Measurements from ENCODE around the gene AGPAT4.
"Not testable (repeated sequence)": the region's sequence is repeated elsewhere in the genome, so short reads cannot be mapped to it uniquely, and the experiment has no call there.

Gene AGPAT4

DNA sequence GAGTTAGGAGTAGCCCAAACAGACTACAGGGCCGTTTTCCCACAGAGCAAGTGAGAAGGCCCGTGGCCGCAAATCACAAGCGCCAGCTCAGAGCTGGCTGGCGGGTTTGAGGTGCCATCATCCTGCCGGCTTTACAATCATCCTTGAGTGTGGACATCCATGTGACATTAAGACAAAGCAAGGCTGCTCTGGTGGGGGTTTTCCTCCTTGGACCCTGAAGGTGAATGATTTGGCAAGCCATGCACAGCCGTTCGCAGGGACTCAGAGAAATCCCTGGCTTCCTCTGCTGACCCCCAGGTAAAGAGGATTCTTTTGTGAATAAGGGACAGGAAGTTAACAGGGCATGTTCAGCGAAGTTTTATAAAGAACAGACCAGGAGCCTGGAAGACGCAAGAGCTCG is 137.2 kb downstream of the AGPAT4 start:
- no peak for DNase-seq

DNA sequence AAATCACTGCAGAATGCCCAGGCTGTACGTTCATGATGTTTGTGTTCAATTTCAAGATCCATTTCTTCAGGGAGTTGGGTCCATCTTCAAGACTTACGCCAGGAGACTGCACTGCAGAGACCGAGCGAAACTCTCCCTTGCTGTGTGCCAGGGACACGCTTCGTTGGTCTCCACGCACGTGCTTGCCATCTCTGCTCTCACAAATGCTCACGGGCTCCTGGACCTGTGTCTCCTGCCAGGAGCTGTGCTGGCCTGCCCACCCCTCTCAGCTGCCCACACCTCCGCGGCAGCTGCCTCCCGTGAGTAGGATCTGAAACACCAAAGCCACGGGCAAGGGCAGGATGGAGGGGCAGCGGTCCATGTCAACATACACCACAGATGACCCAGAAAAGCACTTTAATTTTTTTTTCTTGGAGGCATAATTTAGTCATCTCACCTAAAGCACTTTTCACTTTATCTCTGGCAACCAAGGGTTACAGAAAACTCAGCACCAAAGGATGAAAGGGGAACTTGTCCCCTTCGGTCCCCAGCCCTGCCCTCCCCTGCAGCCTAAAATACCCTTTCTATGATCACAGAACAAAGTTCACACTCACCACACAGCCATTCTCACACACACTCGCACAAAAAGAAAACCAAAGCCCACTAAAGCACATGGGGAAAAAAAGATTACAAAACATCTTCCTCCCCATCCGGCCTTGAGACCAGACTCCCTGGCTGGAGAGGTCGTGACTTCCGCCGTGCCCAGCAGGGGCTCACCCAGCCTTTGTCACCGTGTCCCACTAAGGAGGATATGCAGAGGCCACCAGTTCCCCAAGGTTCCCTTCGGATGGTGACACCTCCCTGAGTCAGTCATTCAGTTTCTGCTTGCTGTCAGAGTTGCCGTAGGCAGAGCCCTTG is 137.9 kb downstream of the AGPAT4 start:
- DNase-seq = no peak

DNA sequence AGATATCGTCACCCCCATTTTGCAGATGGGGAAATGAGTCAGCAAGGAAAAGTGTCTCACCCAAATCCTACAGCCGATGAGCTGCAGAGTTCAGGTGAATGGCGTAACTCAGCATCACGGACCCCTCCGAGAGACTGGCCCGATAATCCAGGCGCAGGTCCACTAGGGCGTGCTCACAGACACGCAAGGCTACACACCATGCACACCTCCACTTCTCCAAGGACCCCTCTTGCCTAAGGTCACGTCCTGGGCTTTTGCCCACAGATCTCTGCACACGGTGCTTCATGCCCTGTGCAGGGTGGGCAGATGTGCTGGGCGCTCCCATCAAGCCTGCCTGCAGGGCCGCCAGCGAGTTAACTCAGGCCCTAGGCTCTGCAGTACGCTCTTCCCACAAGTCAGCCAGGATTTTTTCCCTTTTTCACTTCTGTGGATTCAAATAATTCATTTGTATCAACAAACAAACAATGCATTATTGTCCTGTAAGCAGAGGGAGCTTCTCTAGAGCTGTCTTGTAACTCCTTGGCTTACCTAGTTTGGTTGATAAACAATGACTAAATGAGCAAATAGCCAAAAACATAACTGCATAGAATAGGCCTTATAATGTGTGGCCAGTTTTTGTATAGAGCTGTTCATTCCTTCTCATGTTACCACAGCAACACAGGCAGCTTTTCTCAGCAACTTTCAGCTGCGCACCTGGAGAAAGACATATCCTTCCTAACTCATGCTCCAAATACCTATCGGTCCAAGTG is 139.1 kb downstream of the AGPAT4 start:
- no peak for DNase-seq

DNA sequence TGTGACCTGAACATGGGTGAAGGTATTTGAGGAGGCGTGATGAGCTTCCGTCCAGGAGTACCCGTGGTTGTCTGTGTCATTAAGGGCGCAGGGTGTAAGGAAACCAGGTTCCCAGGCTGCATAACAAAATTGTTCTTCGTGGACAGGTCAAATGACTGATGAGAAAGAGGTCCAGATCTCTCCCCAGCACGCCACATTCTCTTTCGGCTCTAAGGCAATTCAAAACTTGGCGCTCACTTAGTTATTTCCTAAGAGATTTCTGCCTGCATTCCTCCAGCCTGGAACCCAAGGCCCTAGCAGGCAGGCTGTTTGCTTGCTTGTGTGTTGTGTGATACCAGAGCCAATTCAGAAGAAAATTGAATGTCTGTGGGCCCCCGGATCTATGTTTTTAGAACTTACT is 139.9 kb downstream of the AGPAT4 start:
- no peak for DNase-seq

DNA sequence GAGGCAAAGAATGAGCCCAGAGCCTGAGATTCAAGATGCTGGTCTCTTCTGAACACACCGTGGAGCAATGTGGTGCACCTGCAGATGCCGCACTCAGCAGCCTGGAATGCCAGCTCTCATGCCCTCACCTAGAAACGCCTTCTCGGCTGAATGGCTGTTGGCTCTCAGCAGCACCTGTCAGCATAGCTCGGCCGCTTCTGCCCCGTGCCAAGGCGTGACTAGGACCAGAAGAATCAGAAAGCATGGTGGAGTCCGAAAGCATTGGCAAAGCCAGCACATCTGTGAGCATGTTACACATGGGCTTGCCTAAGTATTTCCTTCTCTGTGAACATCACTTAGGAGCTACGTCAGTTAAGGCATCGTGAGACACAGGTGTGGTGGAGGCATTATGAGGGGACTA is 141.5 kb downstream of the AGPAT4 start:
- DNase-seq = no peak

DNA sequence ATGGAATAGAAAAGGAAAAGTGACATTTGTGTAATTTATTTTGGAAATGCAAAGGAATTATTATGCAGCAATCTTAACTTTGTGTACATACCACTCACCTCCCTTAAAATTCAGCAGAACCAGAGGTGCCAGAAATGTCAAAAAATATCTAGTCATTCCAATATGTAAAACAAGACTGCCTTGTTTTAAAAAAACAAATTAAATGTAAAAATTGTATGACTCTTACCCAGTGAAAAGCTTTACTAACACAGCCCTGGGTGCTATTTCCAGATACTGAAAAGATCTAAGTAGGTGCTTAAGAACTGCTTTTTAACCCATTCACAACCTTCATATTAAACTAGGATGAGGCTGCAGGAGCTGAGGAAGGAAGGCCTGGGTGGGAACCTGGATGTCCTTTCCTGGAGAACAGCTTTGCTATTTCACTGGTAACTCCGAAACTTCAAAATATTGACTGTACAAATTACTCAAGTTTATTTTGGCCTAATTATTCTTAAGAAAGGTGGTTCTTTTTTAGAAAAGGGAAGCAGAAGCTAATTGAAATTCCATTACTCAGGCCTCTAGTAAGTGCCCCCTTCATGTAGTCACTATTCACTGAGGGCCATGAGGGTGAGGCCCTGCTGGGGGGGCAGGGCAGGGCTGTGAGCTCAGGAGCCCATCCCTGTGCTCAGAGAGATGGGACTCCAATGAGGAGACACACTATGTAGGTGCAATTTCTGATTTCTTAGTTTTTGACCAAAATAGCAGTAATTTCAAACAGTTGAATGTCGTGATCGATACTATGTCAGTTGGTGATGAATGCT is 142.7 kb downstream of the AGPAT4 start:
- no peak for DNase-seq

DNA sequence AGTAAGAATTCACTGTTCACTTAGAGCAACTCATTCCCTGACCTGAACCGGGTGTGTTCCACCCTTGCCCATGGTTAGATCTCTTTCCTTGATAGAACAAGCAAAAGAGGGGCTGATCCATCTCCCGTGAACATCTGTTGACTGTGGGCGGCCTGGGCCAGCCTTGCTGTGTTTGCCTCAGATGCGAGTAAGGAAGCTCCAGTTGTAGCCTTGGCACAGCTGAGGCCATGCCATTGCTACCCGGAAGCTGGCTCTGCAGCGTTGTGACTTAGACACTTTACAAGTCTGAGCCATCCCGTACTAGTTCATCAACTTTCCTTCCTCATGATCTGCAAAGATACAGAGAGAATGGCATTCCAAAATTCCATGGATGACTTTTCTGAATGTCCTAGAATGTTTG is 143.3 kb downstream of the AGPAT4 start:
- no peak for DNase-seq

DNA sequence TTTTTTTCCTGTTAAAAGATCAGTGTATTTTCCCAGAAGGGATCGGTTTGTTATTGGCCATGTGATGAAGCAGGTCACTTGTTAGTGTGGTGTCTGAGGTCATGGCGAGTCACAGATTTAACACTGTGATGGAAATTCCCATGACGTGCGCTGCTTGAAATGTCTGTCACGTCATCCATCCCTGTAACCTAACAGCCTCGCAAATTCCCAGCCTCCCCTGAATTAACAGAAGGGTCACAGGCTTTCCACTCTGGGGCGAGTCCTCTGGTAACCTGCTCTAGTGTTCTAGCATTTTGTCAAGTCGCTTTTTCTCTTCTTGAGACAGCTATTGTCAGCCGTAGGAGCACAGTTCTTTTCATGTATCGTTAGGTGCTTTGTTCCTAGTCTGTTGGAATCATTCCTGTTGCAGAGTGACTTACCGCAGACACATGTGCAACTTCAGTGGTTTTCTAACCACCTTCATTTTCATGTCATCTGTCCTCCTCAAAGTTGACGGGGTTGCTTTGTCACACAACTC is 145.1 kb downstream of the AGPAT4 start:
- DNase-seq = no peak

DNA sequence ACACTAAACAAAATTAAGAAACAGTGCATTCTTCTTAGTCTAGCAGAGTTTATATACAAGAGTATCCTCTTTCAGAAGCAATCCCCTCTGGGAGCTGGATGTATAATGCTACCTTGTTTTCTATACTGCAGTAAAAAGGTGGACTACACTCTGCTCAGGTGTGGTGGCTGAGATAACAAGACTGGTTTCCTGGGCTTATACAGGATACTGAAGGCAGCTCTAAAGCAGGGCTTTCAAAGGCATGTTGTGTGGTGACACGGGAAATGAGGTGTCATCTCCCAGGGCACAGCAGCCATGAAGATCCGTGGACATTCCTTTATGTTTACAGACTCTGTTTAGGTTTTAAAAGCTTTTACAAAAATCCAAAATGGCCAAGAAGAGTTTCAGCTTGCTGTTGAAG is 145.6 kb downstream of the AGPAT4 start:
- no peak for DNase-seq

DNA sequence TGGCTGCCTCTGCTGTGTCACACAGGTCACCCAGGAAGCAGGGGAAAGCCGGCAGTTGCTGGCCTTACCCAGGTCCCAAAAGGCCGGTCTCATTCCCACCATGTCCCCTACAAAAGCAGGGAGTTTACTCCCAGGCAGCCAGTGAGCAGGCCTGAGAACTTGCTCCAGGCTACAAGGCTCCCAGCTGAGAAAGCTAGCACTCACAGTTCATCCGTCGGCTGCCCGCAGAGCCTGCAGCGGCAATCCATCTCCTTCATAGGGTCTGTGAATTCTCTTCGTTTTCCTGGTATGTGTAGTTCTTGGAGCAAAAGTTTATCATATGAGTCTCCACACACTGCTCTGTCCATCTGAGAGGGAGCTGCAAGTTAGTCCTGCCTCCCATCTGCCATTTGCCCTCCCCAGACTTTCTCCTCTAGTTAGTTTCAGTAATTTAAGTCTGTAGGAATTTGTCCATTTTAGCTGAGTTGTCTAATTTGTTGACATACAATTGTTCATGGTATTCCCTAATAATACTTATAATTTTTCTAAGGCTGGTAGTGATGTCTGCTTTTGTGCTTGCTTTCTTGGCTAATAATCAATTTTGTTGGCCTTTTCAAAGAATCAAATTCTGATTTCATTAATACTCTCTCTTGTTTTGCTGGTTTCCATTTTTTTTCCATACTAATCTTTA is 146.7 kb downstream of the AGPAT4 start:
- no peak for DNase-seq

DNA sequence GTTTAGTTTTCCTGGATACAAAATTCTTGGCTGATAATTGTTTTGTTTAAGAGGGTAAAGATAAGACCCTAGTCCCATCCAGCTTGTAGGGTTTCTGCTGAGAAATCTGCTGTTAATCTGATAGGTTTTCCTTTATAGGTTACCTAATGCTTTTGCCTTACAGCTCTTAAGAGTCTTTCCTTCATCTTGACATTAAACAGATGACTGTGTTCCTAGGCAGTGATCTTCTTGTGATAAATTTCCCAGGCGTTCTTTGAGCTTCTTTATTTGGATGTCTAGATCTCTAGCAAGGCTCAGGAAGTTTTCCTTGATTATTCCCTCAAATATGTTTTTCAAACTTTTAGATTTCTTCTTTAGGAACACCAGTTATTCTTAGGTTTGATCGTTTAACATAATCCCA is 148.3 kb downstream of the AGPAT4 start:
- DNase-seq = no peak

DNA sequence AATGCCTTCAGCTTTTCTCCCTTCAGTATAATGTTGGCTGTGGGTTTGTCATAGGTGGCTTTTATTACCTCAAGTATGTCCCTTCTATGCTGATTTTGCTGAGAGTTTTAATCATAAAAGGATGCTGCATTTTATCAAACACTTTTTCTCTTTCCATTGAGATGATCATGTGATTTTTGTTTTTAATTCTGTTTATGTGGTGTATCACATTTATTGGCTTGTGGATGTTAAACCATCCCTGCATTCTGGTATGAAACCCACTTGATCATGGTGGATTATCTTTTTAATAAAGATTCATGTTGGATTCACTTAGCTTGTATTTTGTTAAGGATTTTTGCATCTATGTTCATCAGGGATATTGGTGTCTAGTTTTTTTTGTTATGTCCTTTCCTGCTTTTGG is 150.5 kb downstream of the AGPAT4 start:
- DNase-seq = not testable (repeated sequence)

DNA sequence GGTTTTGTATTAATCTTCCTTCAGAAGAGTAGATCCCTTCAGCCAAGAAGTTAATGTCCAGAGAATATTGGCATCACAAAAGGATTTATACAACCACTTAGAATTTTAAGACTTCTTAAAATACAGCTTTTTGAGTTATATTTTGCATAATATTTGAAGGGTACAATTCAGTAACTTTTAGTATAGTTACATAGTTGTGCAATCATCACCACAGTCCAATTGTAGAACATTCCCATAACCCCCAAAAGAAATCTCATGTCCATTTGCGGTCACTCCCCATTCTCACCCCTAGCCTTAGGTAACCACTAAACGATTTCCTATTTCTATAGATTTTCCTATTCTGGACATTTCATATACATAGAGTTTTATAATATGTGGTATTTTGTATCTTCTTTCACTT is 155.9 kb downstream of the AGPAT4 start:
- DNase-seq = no peak

DNA sequence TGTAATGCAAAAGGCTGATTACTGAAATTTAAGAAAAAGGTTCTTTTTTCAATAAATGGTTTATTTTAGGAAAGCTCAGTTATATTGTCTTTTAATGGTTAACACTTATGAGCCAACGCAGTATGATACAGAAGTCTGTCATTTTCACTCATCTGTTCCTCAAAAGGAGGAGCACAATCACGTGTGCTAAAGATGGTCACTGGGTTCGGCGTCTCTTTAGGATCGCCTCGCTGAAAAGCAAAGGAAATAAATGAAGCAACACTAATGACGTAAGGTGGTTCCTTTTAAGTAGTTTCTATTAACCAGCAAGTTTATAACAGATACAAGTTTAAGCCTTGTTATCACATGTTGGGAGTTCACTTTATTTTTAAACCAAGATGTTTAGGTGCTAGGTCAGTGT is 156.6 kb downstream of the AGPAT4 start:
- no peak for DNase-seq

DNA sequence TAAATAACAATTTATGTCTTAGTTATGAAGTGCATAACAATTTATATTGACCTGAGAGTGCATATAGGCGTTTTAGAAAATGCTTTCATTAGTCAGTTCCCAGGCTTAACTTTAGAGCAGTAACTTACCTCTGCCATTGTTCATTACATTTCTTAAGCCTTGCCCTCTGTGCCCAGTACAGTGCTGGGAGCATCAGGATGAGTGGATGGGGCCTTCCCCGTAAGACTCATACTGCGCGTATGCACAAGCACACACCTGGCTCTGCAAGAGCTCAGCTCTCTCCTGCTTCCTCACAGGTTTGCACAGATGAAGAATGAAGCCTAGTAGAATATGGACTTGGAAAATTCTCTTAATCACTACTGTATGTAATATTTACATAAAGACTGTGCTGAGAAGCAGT is 157.3 kb downstream of the AGPAT4 start:
- no peak for DNase-seq

DNA sequence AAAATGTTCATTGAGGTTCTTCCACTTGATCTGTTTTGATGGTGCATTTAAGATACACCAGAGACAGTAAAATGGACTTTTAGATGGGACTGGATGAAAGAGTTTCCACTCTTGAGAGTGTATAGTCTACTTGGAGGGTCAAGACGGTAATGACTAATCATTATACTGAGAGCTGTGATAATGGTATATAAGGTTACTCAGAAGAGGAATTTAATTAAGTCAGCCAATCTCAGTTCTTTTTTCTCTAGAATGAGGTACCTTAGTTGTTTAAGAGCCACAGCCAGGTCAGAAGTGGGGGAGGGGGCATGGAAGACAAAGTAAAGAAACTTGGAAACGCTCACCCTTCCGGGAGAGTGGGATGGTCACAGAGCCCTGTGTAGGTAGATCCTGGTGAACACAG is 158.4 kb downstream of the AGPAT4 start:
- DNase-seq = no peak

DNA sequence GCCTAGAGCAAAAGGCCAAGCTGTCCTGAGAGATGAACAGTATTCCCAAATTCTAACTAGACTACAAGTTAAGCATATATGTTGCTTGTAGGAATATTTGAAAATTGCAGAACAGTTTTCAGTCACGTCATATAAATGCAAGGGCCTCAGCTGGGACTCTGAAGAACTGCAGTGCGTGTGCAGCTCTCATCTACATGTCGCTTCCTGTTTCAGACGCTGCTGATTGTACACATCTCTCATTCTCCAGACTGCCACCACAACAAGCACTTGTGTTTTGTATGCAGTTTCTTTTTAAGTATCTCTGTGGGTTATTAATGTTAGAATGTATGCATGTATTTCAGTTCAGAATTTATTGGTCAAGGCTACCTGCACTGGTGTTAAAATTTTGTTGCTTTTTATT is 162.6 kb downstream of the AGPAT4 start:
- DNase-seq = no peak

DNA sequence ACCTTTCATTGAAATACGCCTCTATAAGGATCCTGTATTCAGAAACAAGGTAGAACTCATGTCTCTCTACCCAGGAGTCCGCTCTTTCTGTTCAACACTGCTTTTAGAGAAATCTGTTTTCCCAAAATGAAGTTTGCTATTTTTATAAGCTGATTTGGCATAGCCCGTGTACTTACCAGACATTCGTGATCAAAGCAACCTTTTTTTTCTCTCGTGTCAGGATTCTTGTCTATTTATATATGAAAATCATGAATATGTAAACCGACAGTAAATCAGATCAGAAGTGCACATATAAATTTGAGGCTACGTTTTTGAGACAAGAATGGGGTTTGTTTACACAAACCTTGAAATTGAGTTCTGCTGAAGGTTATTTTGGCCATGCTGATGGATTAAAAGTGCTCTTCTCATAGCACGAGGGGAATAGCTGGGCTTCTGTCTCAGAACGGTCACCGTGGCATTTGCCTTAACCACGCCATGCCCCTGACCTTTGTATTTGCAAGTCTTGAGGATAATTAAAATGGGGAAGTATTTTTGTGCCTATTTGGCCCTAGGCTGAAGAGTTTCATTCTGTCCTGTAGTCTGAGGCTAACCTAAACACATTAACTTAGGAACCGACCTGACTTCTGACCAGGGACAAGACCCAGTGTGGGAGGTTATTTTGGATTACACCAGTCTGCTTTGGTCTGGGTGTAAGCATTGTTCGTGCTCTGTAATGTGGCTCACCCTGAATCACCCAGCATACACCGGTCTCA is 163.7 kb downstream of the AGPAT4 start:
- no peak for DNase-seq

DNA sequence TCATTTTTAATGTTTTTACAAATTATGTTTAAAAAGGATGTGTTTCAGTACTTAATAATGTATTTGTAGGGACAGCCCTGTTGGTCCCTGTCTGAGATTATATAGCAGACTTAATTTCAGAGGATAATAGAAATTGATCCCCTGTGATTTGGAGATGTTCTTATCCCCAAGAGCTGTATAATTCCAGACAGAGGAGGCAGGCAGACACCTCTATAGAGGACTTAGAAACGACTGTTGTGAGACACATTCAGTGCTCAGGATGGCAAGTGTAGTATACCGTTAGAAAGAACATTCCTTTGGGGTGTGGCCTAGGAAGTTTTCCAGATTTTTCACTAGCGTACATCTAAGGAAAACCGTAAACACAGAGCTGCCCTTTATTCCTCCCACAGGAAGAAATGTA is 164.5 kb downstream of the AGPAT4 start:
- DNase-seq = no peak

DNA sequence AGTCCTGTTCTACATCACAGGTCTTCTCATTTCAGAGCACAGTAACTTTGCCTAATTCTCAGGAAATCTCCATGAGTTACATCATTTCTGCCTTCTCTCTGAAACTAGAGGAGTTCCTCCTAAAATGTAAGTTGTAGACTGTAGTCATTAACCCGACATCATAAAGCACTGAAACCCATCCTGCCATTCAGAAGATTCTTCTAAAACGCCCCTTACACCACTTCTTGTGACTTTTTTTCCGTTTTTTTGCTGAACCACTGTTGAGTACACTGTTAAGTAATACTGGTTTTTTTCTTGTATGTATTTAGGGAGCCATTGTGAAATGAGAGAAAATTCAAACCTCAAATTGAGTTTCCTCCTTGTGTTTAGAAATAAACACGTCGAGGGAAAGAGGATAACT is 164.9 kb downstream of the AGPAT4 start:
- DNase-seq = no peak

DNA sequence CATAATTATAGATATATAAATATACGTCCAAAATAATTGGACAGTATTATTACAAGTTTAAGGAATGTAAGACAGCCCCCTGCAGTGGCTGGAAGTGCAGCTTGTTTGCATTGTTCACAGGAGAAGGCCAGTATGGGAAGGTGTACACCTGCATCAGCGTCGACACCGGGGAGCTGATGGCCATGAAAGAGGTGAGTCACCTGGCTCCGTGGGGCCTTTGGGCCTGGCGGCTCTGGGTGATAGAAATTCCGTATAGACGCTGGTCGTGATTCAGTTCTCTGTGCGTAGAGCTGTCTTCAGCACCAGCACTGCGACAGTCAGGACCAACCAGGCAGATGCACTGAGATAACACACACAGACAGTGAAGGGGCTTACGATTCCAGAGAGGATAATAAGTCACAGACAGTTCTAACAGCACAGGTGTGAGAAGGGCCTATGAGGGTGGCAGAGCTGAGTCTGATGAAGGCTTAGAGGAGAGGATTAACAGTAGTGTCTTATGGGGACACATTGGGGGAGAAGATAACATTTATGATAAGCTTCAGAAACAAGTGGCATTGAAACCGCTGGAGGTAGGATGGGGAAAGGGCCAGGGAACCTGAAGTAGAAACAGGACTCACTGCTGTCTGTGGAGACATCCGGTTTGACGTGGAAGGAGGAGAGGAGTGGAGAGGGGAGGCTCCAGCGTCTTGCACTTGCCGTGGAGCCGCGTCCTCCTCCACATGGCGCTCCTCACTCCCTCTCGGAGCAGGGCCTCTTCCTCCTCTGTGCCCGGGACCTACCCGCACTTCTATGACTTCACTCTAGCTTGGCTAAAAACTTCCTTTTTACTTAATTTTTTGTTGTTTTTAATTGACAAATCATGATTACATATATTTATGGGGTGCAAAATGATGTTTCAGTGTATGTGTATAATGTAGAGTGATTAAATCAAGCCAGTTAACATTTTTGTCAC is 165.8 kb downstream of the AGPAT4 start:
- no peak for DNase-seq
